Vagina (tissue), 2 donors: ENCODE measurements around the gene PALLD.

Experiments used
- POLR2A ChIP-seq, 2 donors: fragments of 450-650 bp; IDR thresholded peaks; one replicate each; pipeline ENCODE4 v1.6.1; 2017; ENCODE audit warnings: antibody characterized with exemption in 2 of 2, mild to moderate bottlenecking in 2 of 2, moderate library complexity in 2 of 2
- POLR2AphosphoS5 ChIP-seq, 2 donors: sonication (generic); formaldehyde crosslinking; IDR thresholded peaks; one replicate each; pipeline ENCODE4 v1.9.0; 2017; ENCODE audit warnings: antibody characterized with exemption in 2 of 2, mild to moderate bottlenecking in 2 of 2, low read depth in 1 of 2; ENCODE audit not compliant: insufficient read depth in 1 of 2
- TF ChIP-seq, protein P1 (sequence below), 3 experiments: fragments of 450-650 bp in 2 of 3; fragments of 200-600 bp in 1 of 3; sonication (generic) in 1 of 3; IDR thresholded peaks; one replicate each; pipeline ENCODE4 v1.5.1; 2017 to 2019; ENCODE audit warnings: antibody characterized with exemption in 3 of 3, mild to moderate bottlenecking in 2 of 3, moderate library complexity in 2 of 3

DNA sequence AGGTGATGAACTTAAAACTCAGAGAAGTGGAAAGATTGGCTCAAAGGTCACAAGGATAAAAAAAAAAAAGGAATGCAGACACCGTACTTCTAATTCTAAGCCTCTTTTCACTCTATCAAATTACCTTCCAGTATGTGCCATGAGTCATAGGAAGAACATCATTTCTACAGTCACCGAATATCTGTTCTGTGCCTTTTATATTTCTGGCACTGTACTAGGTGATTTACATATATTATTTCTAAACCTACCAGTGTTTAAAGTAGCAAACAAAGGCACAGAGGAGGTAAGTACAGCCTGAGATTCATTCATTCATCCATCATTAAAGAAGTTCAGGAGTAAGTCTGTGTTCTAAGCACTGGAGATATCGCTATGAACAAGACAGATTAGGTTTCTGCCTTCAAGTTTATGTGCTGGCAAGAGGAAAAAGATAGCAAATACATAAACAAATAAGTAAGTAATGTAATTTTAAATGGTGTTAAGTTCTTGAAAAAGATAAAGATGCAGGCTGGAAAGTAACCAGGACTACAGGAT lies 65.3 kb downstream of the PALLD start:
- TF ChIP-seq POLR2A (IDR thresholded peaks at IDR 0.05) (no peak), POLR2AphosphoS5 (IDR thresholded peaks at IDR 0.05; ENCODE audit: insufficient read depth in 1 of 2, low read depth in 1 of 2) (no peak)
- TF ChIP-seq, protein P1, sequence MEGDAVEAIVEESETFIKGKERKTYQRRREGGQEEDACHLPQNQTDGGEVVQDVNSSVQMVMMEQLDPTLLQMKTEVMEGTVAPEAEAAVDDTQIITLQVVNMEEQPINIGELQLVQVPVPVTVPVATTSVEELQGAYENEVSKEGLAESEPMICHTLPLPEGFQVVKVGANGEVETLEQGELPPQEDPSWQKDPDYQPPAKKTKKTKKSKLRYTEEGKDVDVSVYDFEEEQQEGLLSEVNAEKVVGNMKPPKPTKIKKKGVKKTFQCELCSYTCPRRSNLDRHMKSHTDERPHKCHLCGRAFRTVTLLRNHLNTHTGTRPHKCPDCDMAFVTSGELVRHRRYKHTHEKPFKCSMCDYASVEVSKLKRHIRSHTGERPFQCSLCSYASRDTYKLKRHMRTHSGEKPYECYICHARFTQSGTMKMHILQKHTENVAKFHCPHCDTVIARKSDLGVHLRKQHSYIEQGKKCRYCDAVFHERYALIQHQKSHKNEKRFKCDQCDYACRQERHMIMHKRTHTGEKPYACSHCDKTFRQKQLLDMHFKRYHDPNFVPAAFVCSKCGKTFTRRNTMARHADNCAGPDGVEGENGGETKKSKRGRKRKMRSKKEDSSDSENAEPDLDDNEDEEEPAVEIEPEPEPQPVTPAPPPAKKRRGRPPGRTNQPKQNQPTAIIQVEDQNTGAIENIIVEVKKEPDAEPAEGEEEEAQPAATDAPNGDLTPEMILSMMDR (IDR thresholded peaks at IDR 0.05) = no peak
